ENCODE measurements around the gene NPAS4. TPM values are rescaled to one million over a fixed set of nuclear protein-coding genes. Genes with fewer than 3 reads are reported as not detected.

Gene NPAS4
- total and polyA plus RNA-seq, 9 of the 15 experiments (the other 6 are each of a cell fraction or from before 2014, with no cell fraction given) = not detected

DNA sequence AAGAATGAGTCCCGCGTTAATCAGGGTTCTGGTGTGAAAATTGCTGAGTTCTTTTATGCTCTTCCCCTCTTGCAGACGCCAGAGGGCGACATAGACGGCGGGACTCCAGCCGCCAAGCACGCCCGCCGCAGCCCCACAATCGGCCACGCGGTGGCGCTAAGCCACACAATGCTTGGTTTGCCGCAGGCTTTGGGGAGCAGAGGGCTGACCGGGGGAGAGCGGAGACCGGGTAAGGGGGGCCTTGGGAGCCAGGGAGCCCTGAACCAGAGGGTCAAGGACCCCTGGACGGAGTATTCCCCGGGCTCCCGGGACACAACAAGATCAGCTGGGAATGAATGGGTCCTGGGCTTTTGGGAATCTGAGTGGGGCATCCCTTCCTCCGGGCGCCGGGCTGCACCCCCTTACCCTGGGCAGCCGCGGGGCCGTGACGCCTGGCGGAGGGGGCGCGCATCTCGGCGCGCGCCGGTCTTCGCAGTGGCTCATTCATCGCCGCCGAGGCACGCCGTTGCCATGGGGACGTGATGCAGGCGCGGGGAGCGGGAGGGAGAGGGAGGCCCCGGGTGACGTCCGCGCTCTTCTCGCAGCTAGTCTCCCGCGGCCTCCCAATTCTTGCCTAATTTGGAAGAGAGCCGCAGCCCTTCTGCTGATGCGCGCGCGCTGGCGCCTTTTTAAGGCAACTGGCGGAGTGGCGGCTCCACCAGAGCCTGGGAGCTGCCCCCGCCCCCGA lies 12.2 kb upstream of the NPAS4 start:
- DNase-seq (ENCODE audit: extremely low read depth in 1 of 4, low spot score in 3 of 4) (peak; percentile 90 to 93 (median 92)), FAIRE-seq (peak; percentile 92), ATAC-seq (peak; percentile 93)
- Histone ChIP-seq H3K9me1 (ENCODE audit: control insufficient read depth, insufficient read depth, low read length) (no peaks in the 10 kb centered on the region), H3K36me3 (ENCODE audit: control insufficient read depth, insufficient read depth, low read length) (no peaks in the 10 kb centered on the region), H3K9me3 (replicated peaks; ENCODE audit: control insufficient read depth, insufficient read depth, low read depth, low read length) (no peaks in the 10 kb centered on the region), H3K4me3 (no peak overlapping the region), H4K20me1 (replicated peaks; ENCODE audit: control insufficient read depth, insufficient read depth, low read length) (peaks cover 16% of the 10 kb centered on the region), H3K4me1 (replicated peaks in 1 of 2; ENCODE audit: control insufficient read depth in 2 of 2, insufficient read depth in 2 of 2, low read length in 2 of 2) (peaks cover 7 to 9% of the 10 kb centered on the region in 2 experiments; a peak in 2 of 5 replicates), H3K27ac (ENCODE audit: extremely low read depth, low read depth, low read length) (no peak overlapping the region), H3K4me2 (ENCODE audit: insufficient read depth, low read length) (peak overlapping the region; percentile 39), H3K79me2 (ENCODE audit: control insufficient read depth, insufficient read depth, low read length) (no peaks in the 10 kb centered on the region), H3K27me3 (ENCODE audit: control insufficient read depth in 2 of 2, insufficient read depth in 2 of 2, low read length in 2 of 2) (peaks cover 55 to 70% of the 10 kb centered on the region in 2 experiments), H2AFZ (ENCODE audit: low read depth, low read length) (no peak overlapping the region), H3K9ac (ENCODE audit: insufficient read depth in 1 of 2, low read depth in 2 of 2, low read length in 2 of 2) (no peak overlapping the region)
- intact Hi-C loops (cut with micrococcal nuclease) = loop anchor here (1.0 kb wide), 4 partner anchors 22 to 426 kb away; no protein-coding TSS in a partner anchor
- WGBS (ENCODE audit: insufficient coverage, low coverage, missing lambda C conversion rate) = 1% methylated on average over 33 of the region's 63 CpGs
- CTCF ChIA-PET (ENCODE audit: low intra/inter-chr PET ratio) = interaction anchor here (0.6 to 4.6 kb wide), 23 partner anchors 10 to 567 kb away, joined by 3 to 139 read pairs (median 5); partner anchors contain the start of genes DPP3, MRPL11, PELI3 and RBM4B
- no TSS peak for BruUV-seq (replicated peaks)
- POLR2A ChIA-PET = interaction anchor here (0.6 kb wide), 1 partner anchor 234 kb away, joined by 3 read pairs; no protein-coding TSS in a partner anchor
- in situ Hi-C loops (cut with MboI) = loop anchor here (5.0 kb wide), 2 partner anchors 274 to 424 kb away; no protein-coding TSS in a partner anchor
- TF ChIP-seq PTTG1 (tag; IDR thresholded peaks at IDR 0.05; ENCODE audit: low read depth) (no peak), TAF15 (IDR thresholded peaks at IDR 0.05; ENCODE audit: low read depth, low read length) (no peak), HNRNPLL (IDR thresholded peaks at IDR 0.05; ENCODE audit: low read depth, low read length, poor library complexity, severe bottlenecking) (peak; percentile 48), RB1 (IDR thresholded peaks at IDR 0.05; ENCODE audit: low read depth) (peak; percentile 94), HNRNPH1 (optimal IDR thresholded peaks at IDR 0.05; ENCODE audit: low read depth, low read length) (no peak), CBX3 (IDR thresholded peaks at IDR 0.05; ENCODE audit: borderline replicate concordance in 1 of 2, low read length in 2 of 2) (0 out of 3 replicates have a peak, but pooled peaks of 1 of the 2 experiments have one; percentile 23), ZNF764 (CRISPR knock-in tag; IDR thresholded peaks at IDR 0.05; ENCODE audit: low read depth) (no peak), ZNF24 (IDR thresholded peaks at IDR 0.05) (0 out of 2 replicates have a peak, but pooled peaks have one; percentile 14), CTBP1 (IDR thresholded peaks at IDR 0.05; ENCODE audit: borderline replicate concordance) (peak; percentile 68; the same call in 1 of the 2 replicates), KLF16 (IDR thresholded peaks at IDR 0.05) (peak; percentile 71; the same call in 1 of the 2 replicates), STAG1 (CRISPR knock-in tag; IDR thresholded peaks at IDR 0.05; ENCODE audit: borderline replicate concordance) (peak; percentile 96)
- TF ChIP-seq, protein P1, sequence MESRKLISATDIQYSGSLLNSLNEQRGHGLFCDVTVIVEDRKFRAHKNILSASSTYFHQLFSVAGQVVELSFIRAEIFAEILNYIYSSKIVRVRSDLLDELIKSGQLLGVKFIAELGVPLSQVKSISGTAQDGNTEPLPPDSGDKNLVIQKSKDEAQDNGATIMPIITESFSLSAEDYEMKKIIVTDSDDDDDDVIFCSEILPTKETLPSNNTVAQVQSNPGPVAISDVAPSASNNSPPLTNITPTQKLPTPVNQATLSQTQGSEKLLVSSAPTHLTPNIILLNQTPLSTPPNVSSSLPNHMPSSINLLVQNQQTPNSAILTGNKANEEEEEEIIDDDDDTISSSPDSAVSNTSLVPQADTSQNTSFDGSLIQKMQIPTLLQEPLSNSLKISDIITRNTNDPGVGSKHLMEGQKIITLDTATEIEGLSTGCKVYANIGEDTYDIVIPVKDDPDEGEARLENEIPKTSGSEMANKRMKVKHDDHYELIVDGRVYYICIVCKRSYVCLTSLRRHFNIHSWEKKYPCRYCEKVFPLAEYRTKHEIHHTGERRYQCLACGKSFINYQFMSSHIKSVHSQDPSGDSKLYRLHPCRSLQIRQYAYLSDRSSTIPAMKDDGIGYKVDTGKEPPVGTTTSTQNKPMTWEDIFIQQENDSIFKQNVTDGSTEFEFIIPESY (CRISPR knock-in tag; IDR thresholded peaks at IDR 0.05) = peak; percentile 70
- TF ChIP-seq, protein P2, sequence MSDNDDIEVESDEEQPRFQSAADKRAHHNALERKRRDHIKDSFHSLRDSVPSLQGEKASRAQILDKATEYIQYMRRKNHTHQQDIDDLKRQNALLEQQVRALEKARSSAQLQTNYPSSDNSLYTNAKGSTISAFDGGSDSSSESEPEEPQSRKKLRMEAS (CRISPR knock-in tag; IDR thresholded peaks at IDR 0.05) = peak; percentile 61
